SK-MEL-5 (cell line): ENCODE measurements around the gene SACM1L. TPM values are rescaled to one million over a fixed set of nuclear protein-coding genes. Genes with fewer than 3 reads are reported as not detected.

Source experiments
- DNase-seq: peaks from one replicate; pipeline ENCODE4 v3.0.0-alpha.2; 2016; ENCODE audit warnings: low read depth, low spot score
- in situ Hi-C: cut with HindIII; loops from 2 replicates; pipeline ENCODE4 v1.10.0; 2016; ENCODE audit warnings: low sequenced_read_pairs, high pct_unique_total_duplicates, low pct_unique_long_range_greater_than_20kb
- total RNA-seq: library from RNA; depleted of rRNA; stranded (reverse); fragments of >200 nt; shearing (Covaris generic); gene quantifications from 2 replicates; pipeline ENCODE4 v1.2.3, GENCODE V29; 2014

SACM1L gene
- total RNA-seq, 1 experiment from 2014 or later = 64.8 TPM

GRCh38 chr3:45771831-45772230 lies 82.6 kb downstream of the SACM1L start:
- in situ Hi-C loops = no loop called here
- DNase-seq = no peak

- DNase-seq = no peak
- in situ Hi-C loops = no loop called here
Measured at GRCh38 chr3:45772341-45773035, 83.3 kb downstream of the SACM1L start.

- DNase-seq = no peak
- in situ Hi-C loops = no loop called here
Measured at GRCh38 chr3:45773072-45773471, 83.9 kb downstream of the SACM1L start.

GRCh38 chr3:45773714-45774449 lies 84.7 kb downstream of the SACM1L start:
- in situ Hi-C loops = no loop called here
- no peak for DNase-seq

- in situ Hi-C loops = no loop called here
- no peak for DNase-seq
Measured at GRCh38 chr3:45774581-45775521, 85.7 kb downstream of the SACM1L start.

- in situ Hi-C loops = no loop called here
- no peak for DNase-seq
Measured at GRCh38 chr3:45775571-45776300, 86.5 kb downstream of the SACM1L start.

GRCh38 chr3:45776301-45776595 lies 87.1 kb downstream of the SACM1L start:
- DNase-seq = no peak
- in situ Hi-C loops = no loop called here

- in situ Hi-C loops = no loop called here
- DNase-seq = no peak
Measured at GRCh38 chr3:45776611-45777010, 87.4 kb downstream of the SACM1L start.

- in situ Hi-C loops = no loop called here
- no peak for DNase-seq
Measured at GRCh38 chr3:45777111-45777745, 88.0 kb downstream of the SACM1L start.

GRCh38 chr3:45777746-45778386 lies 88.7 kb downstream of the SACM1L start:
- in situ Hi-C loops = no loop called here
- no peak for DNase-seq

- in situ Hi-C loops = no loop called here
- DNase-seq = no peak
Measured at GRCh38 chr3:45778761-45779201, 89.6 kb downstream of the SACM1L start.

GRCh38 chr3:45779746-45780735 lies 90.8 kb downstream of the SACM1L start:
- in situ Hi-C loops = no loop called here
- DNase-seq = no peak

- DNase-seq = no peak
- in situ Hi-C loops = no loop called here
Measured at GRCh38 chr3:45781271-45781670, 92.1 kb downstream of the SACM1L start.

GRCh38 chr3:45781841-45782240 lies 92.6 kb downstream of the SACM1L start:
- DNase-seq = no peak
- in situ Hi-C loops = no loop called here

- DNase-seq = no peak
- in situ Hi-C loops = no loop called here
Measured at GRCh38 chr3:45782381-45782780, 93.2 kb downstream of the SACM1L start.

GRCh38 chr3:45783667-45784066 lies 94.5 kb downstream of the SACM1L start:
- in situ Hi-C loops = no loop called here
- peak; percentile 16 for DNase-seq
